Mesendoderm (in vitro differentiated cells): Measurements from ENCODE around the gene ARL15.

Experiments used
- DNase-seq: peaks from one replicate; pipeline ENCODE4 v3.0.0; 2013
- H2AK5ac ChIP-seq: 2 replicates; pipeline ENCODE4 v1.6.1; 2013; ENCODE audit warnings: low read length, inconsistent platforms
- H2BK120ac ChIP-seq: 2 replicates; pipeline ENCODE4 v1.6.1; 2013; ENCODE audit warnings: low read depth, mild to moderate bottlenecking, low read length, moderate library complexity, mixed read lengths
- H2BK15ac ChIP-seq: replicated peaks from 2 replicates; pipeline ENCODE4 v1.6.1; 2013; ENCODE audit warnings: low read depth, mild to moderate bottlenecking, moderate library complexity
- H2BK5ac ChIP-seq: 2 replicates; pipeline ENCODE4 v1.6.1; 2013; ENCODE audit warnings: low read length, inconsistent platforms
- H3K18ac ChIP-seq: 2 replicates; pipeline ENCODE4 v1.6.1; 2013; ENCODE audit warnings: mild to moderate bottlenecking, low read length, mixed read lengths
- H3K23ac ChIP-seq: one replicate; pipeline ENCODE4 v1.6.1; 2013; ENCODE audit warnings: low read length
- H3K27ac ChIP-seq: 2 replicates; pipeline ENCODE4 v1.5.1; 2013; ENCODE audit warnings: low read depth, mild to moderate bottlenecking, inconsistent platforms, low read length, moderate library complexity
- H3K27me3 ChIP-seq: 2 replicates; pipeline ENCODE4 v1.6.1; 2013; ENCODE audit warnings: low read length, control low read depth, mild to moderate bottlenecking, inconsistent platforms; ENCODE audit not compliant: insufficient read depth, poor library complexity
- H3K36me3 ChIP-seq: 2 replicates; pipeline ENCODE4 v1.6.1; 2013; ENCODE audit warnings: low read length, inconsistent platforms; ENCODE audit not compliant: control insufficient read depth, insufficient read depth
- H3K4ac ChIP-seq: one replicate; pipeline ENCODE4 v1.6.1; 2013; ENCODE audit warnings: low read depth, mild to moderate bottlenecking, low read length, moderate library complexity
- H3K4me1 ChIP-seq: 2 replicates; pipeline ENCODE4 v1.6.1; 2013; ENCODE audit warnings: low read depth, low read length, inconsistent platforms; ENCODE audit not compliant: control insufficient read depth
- H3K4me2 ChIP-seq: 2 replicates; pipeline ENCODE4 v1.6.1; 2013; ENCODE audit warnings: low read length
- H3K4me3 ChIP-seq: 2 replicates; pipeline ENCODE4 v1.5.1; 2013; ENCODE audit warnings: mild to moderate bottlenecking, low read length
- H3K56ac ChIP-seq: one replicate; pipeline ENCODE4 v1.6.1; 2013; ENCODE audit warnings: low read length
- H3K79me1 ChIP-seq: 2 replicates; pipeline ENCODE4 v1.6.1; 2013; ENCODE audit warnings: low read length, inconsistent platforms
- H3K79me2 ChIP-seq: 2 replicates; pipeline ENCODE4 v1.6.1; 2013; ENCODE audit warnings: mild to moderate bottlenecking, low read length; ENCODE audit not compliant: control insufficient read depth, insufficient read depth
- H3K9ac ChIP-seq: 2 replicates; pipeline ENCODE4 v1.6.1; 2013; ENCODE audit warnings: low read length, inconsistent platforms
- H4K5ac ChIP-seq: one replicate; pipeline ENCODE4 v1.6.1; 2013; ENCODE audit warnings: low read length
- H4K8ac ChIP-seq: one replicate; pipeline ENCODE4 v1.6.1; 2013; ENCODE audit warnings: low read depth, mild to moderate bottlenecking, control low read depth, low read length, moderate library complexity
- WGBS: extraction: QIAGEN DNeasy Blood & Tissue Kit; methylation state at CpG from one replicate; pipeline ENCODE4 v1.1.7; 2013; ENCODE audit warnings: low lambda C conversion rate, missing lambda C conversion rate; ENCODE audit not compliant: insufficient coverage; ENCODE audit errors: extremely low coverage; 5-methylcytosine and 5-hydroxymethylcytosine counted together

Gene ARL15

DNA sequence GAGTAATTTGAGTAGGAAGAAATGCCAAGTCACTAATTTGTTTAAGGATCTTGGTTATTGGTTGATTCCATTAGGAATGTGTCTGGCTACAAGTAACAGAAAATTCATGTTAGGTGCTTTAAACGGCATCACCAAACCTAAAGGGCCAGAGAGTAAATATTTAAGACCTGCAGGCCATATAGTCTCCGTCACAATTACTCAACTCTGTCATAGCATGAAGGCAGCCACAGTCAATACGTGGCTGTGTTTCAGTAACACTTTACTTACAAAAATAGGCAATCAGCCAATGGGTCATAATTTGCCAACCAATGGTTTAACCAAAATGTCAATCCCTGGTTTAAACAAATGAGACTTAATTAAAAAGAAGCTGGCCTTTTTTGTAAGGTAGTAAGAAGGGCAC, 98.5 kb downstream of the ARL15 start:
- no peak overlapping the region for H3K27ac ChIP-seq
- H3K79me1 ChIP-seq: peaks cover 1% of the 10 kb centered on the region
- no peak overlapping the region for H3K9ac ChIP-seq
- no peak overlapping the region for H3K4me3 ChIP-seq
- no peaks in the 10 kb centered on the region for H3K36me3 ChIP-seq
- H4K5ac ChIP-seq: no peak overlapping the region
- H3K23ac ChIP-seq: no peak overlapping the region
- WGBS: no CpG with 5 or more reads among the region's 3 CpGs
- H3K4me1 ChIP-seq: peaks cover 13% of the 10 kb centered on the region
- no peak overlapping the region for H2AK5ac ChIP-seq
- no peak overlapping the region for H2BK5ac ChIP-seq
- DNase-seq: no peak
- H2BK15ac ChIP-seq: peak overlapping the region; percentile 85
- no peak overlapping the region for H3K56ac ChIP-seq
- H3K4me2 ChIP-seq: no peak overlapping the region
- H3K4ac ChIP-seq: no peak overlapping the region
- no peaks in the 10 kb centered on the region for H3K27me3 ChIP-seq
- peak overlapping the region; percentile 61 for H2BK120ac ChIP-seq
- no peak overlapping the region for H4K8ac ChIP-seq
- H3K18ac ChIP-seq: peak overlapping the region; percentile 39
- no peaks in the 10 kb centered on the region for H3K79me2 ChIP-seq

DNA sequence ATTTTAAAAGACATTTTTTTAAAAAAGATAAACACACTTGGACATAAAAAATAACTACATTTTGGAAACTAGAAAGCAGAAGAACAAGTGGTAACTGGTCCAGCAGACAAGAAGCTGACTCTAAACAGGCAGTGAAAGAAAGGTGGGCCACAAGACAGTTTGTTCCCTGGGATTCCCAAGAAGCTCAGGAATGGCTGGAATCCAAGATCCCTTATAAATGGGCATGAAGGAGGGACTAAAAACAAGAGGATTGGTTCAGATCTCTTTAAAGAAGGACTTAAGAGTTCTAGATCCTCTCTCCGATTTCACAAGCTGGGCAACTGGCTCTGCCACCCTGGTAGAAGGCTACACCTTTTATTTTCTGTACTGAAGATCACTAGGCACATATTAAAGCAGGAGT, 102.8 kb downstream of the ARL15 start:
- Histone ChIP-seq H2BK15ac (no peak overlapping the region), H3K27ac (no peak overlapping the region)

DNA sequence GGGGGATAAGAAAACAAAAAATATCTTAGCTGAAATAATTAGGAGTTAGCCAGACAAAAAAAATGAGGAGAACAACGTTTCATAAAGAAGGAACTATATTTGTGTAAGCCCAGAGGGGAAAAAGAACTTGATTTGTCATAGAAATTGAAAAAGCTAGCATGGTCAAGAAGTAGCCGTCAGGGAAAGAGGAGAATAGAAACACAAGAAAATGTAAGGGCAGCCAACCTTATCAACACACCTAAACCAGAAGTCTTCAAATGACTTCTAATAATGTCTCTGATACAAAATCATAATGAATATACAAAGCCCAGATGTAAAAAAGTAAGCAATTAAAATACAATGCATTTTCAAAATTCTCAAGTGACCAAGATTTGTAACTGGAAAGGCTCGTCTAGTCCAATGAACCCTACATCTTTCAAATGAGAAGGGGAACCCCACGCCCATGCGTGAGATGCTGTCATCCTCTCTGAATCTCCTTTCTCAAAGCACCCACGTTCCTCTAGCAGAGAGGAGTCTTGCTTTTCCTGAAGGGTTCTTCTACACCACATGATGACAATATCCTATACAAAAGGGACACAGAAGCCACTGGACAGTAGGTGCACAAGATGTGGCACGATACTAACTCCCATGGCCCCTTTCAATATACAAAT, 103.7 kb downstream of the ARL15 start:
- H3K4ac ChIP-seq: no peak overlapping the region
- H3K4me2 ChIP-seq: no peak overlapping the region
- no peak for DNase-seq
- no peak overlapping the region for H3K27ac ChIP-seq
- no peak overlapping the region for H2BK5ac ChIP-seq
- H3K23ac ChIP-seq: no peak overlapping the region
- no peak overlapping the region for H3K56ac ChIP-seq
- H4K5ac ChIP-seq: no peak overlapping the region
- no peaks in the 10 kb centered on the region for H3K4me1 ChIP-seq
- H2BK120ac ChIP-seq: no peak overlapping the region
- no peak overlapping the region for H4K8ac ChIP-seq
- H3K9ac ChIP-seq: no peak overlapping the region
- no peaks in the 10 kb centered on the region for H3K36me3 ChIP-seq
- H3K4me3 ChIP-seq: no peak overlapping the region
- H3K79me1 ChIP-seq: peaks cover 4% of the 10 kb centered on the region
- WGBS: no CpG with 5 or more reads among the region's 7 CpGs
- no peak overlapping the region for H3K18ac ChIP-seq
- H2BK15ac ChIP-seq: no peak overlapping the region
- no peaks in the 10 kb centered on the region for H3K27me3 ChIP-seq
- no peaks in the 10 kb centered on the region for H3K79me2 ChIP-seq
- H2AK5ac ChIP-seq: no peak overlapping the region

More for the DNA sequence above, 102.8 kb downstream of the ARL15 start:
- Histone ChIP-seq H3K79me2 (no peaks in the 10 kb centered on the region), H3K79me1 (peaks cover 4% of the 10 kb centered on the region), H2BK5ac (no peak overlapping the region), H3K56ac (no peak overlapping the region), H4K8ac (no peak overlapping the region), H3K23ac (peak overlapping the region; percentile 60), H3K18ac (peak overlapping the region; percentile 39), H2BK120ac (no peak overlapping the region), H4K5ac (no peak overlapping the region), H2AK5ac (no peak overlapping the region), H3K9ac (no peak overlapping the region), H3K4me1 (peaks cover 3% of the 10 kb centered on the region), H3K4ac (no peak overlapping the region), H3K27me3 (no peaks in the 10 kb centered on the region), H3K36me3 (no peaks in the 10 kb centered on the region), H3K4me3 (no peak overlapping the region), H3K4me2 (no peak overlapping the region)
- WGBS: no CpG with 5 or more reads among the region's 1 CpG
- peak; percentile 83 for DNase-seq

DNA sequence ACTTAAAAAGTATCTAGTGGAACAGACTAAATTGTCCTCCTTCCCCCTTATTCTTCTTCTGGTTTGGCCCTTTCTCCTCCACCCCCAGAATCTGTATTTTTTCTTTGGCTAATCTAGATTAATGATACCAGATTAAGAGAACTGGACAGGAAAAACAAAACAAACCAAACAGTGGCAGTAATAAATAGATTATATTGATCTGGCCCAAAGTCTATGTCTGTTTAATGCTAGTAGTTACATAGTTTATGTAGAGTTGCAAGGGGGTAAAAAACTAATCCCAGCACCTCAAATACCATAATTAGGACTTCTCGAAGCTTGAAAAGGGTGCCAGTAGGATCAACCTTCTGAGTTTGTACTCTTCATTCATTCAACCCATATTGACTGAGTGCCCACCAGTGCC, 104.5 kb downstream of the ARL15 start:
- Histone ChIP-seq H3K36me3 (no peaks in the 10 kb centered on the region), H3K27ac (no peak overlapping the region), H3K79me2 (no peaks in the 10 kb centered on the region), H3K27me3 (no peaks in the 10 kb centered on the region), H3K4me2 (no peak overlapping the region), H2BK5ac (no peak overlapping the region), H4K8ac (peak overlapping the region; percentile 56), H2AK5ac (no peak overlapping the region), H2BK120ac (no peak overlapping the region), H3K56ac (no peak overlapping the region), H3K4ac (no peak overlapping the region), H2BK15ac (no peak overlapping the region), H3K79me1 (peaks cover 4% of the 10 kb centered on the region), H4K5ac (no peak overlapping the region), H3K4me3 (no peak overlapping the region), H3K23ac (no peak overlapping the region), H3K4me1 (no peaks in the 10 kb centered on the region), H3K18ac (no peak overlapping the region), H3K9ac (no peak overlapping the region)
- no peak for DNase-seq
- whole genome bisulfite sequencing: no CpG with 5 or more reads among the region's 1 CpG

DNA sequence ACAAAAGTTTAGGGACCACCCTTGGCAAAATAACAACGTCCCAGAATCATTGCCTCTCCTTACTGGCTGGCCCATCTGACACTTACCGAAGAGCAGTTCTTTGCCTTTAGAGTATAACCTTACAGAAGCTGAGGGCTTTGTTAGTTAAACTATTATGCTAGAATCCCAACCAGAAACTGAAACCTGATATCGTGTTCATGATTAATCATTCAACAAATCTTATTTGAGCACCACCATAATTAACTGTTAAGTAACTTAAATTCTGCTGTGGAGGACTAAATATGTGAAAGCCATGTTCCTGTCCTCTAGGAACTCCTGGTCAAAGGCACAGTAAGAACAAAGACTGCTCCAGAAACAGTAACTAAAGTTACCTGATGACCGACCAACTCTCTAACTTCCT, 104.9 kb downstream of the ARL15 start:
- no peak overlapping the region for H3K23ac ChIP-seq
- no peak overlapping the region for H4K8ac ChIP-seq
- H3K27ac ChIP-seq: no peak overlapping the region
- no peak overlapping the region for H3K4me3 ChIP-seq
- no peaks in the 10 kb centered on the region for H3K4me1 ChIP-seq
- H2BK15ac ChIP-seq: no peak overlapping the region
- peaks cover 4% of the 10 kb centered on the region for H3K79me1 ChIP-seq
- no peaks in the 10 kb centered on the region for H3K27me3 ChIP-seq
- no peaks in the 10 kb centered on the region for H3K36me3 ChIP-seq
- H3K9ac ChIP-seq: no peak overlapping the region
- no peaks in the 10 kb centered on the region for H3K79me2 ChIP-seq
- H3K56ac ChIP-seq: no peak overlapping the region
- H3K4me2 ChIP-seq: no peak overlapping the region
- DNase-seq: no peak
- H2BK5ac ChIP-seq: no peak overlapping the region
- H3K18ac ChIP-seq: no peak overlapping the region
- no peak overlapping the region for H2BK120ac ChIP-seq
- no peak overlapping the region for H2AK5ac ChIP-seq
- no peak overlapping the region for H4K5ac ChIP-seq
- no peak overlapping the region for H3K4ac ChIP-seq
- WGBS: no CpG with 5 or more reads among the region's 4 CpGs

DNA sequence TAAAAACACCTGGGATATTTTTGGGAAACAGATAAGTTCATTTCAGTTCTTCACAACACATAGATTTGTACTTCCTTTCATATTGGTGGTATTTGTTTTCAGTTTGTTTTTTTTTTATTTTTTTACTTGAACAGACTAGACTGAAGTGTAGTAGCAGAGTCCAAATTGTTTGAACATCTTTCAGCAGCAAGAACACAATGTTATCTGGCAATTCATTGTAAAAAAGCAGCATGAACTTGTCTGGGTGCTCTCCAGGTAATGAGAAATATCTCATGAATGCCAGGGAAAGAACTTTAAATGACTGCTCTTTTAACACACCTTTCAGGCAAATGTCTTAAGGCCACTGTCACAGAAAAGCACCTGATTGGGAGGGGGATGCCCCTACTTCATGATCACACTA, 113.4 kb downstream of the ARL15 start:
- Histone ChIP-seq H2BK120ac (no peak overlapping the region), H3K18ac (no peak overlapping the region), H3K79me1 (peaks cover 1% of the 10 kb centered on the region), H3K56ac (no peak overlapping the region), H2BK15ac (no peak overlapping the region), H3K4me3 (no peak overlapping the region), H3K4ac (no peak overlapping the region), H2AK5ac (no peak overlapping the region), H4K8ac (no peak overlapping the region), H3K36me3 (no peaks in the 10 kb centered on the region), H3K27ac (no peak overlapping the region), H3K27me3 (no peaks in the 10 kb centered on the region), H3K4me2 (no peak overlapping the region), H4K5ac (no peak overlapping the region), H3K79me2 (no peaks in the 10 kb centered on the region), H3K23ac (no peak overlapping the region), H3K4me1 (no peaks in the 10 kb centered on the region), H3K9ac (no peak overlapping the region), H2BK5ac (no peak overlapping the region)
- DNase-seq: no peak
